HG03457 (cell line): Measurements from ENCODE around the gene CPD.
"Not testable (repeated sequence)": the region's sequence is repeated elsewhere in the genome, so short reads cannot be mapped to it uniquely, and the experiment has no call there.

Experiments
- ATAC-seq: cut with Tn5 transposase; IDR thresholded peaks from one replicate; pipeline ENCODE4 v1.9.1; 2021; ENCODE audit warnings: moderate number of reproducible peaks; ENCODE audit not compliant: unreplicated experiment

CPD gene

GRCh38 chr17:30422171-30422570 lies 43.4 kb downstream of the CPD start:
- no peak for ATAC-seq

DNA sequence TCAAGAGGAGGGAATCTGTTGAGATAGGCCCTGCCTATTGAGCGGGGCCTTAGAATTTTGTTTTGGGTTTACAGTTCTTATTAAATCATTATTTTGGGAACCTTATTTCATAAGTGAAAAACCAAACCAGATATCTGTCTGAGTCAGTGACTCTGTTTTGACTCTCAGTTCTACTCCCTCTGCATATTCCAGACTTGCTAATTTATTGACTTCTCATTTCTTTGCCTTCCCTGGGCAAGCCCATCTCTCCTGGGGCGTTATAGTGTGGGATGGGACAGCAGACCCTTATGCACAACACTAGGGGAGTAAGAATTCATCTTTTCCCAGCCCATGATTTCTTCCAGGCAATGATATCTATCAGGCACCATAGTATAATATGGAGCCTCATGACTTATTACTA lies 45.7 kb downstream of the CPD start:
- ATAC-seq, result no peak

DNA sequence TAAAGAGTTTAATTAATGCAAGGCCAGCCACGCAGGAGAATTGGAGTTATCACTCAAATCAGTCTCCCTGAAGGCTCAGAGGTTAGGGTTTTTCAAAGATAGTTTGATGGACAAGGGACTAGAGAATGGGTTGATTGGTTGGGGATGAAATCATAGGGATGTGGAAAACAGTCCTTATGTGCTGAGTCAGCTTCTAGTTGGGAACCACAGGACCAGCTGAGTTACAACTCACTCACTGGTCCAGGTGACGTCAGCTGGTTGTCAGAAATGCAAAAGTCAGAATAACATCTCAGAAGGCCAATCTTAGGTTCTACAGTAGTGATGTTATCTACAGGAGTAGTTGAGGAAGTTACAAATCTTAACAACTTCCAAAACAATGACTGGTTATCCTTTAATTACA lies 47.6 kb downstream of the CPD start:
- no peak for ATAC-seq

- ATAC-seq, result no peak
Observed at GRCh38 chr17:30427611-30428010, 48.9 kb downstream of the CPD start.

- no peak for ATAC-seq
Observed at GRCh38 chr17:30429155-30429554, 50.4 kb downstream of the CPD start.

DNA sequence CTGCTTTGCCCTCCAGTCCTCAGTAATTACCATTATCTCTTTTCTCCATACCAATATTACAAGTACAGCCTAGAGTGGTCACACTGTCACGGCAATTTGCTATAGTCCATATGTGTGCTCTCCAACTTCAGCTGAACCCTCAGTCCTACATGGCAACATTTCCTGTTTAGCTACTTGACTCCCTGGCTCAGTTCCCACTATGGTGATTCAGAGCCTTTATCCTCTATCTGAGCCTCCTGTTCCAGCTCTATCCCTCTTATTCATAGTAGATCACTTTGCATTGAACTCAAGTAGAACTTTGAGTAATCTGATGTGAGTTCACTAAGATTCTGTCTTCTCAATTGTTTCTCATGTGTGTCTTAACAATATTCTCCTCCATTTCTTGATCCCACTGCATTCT lies 54.8 kb downstream of the CPD start:
- ATAC-seq, result no peak

DNA sequence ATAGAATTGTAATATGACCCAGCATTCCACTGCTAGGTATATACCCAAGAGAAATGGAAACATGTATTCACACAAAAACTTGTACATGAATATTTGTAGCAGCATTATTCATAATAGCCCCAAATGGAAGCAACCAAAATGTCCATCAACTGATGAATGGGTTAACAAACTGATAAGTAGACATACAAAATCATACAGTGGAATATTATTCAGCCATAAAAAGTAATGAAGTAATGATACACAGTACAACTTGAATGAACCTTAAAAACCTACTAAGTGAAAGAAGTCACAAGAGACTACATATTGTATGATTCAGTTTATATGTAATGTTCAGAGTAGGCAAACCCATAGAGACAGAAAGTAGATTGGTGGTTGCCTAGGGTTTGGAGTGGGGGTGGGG lies 58.0 kb downstream of the CPD start:
- ATAC-seq, result no peak

DNA sequence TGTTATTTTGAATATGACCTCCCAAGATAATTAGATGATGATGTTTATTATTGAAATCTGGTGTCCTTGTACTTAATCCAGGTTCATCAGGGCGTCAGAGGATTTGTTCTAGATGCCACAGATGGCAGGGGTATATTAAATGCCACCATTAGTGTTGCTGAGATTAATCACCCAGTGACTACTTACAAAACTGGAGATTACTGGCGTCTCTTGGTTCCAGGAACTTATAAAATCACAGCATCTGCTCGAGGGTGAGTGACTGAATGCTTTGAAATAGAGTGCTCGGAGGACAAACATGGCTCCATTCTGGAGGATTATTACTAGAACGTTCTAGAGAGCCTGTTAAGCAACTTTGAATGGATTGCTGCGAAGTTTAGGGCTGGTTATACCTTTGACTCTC lies 65.0 kb downstream of the CPD start:
- ATAC-seq, result no peak

GRCh38 chr17:30446640-30447039 lies 67.9 kb downstream of the CPD start:
- ATAC-seq, result not testable (repeated sequence)

DNA sequence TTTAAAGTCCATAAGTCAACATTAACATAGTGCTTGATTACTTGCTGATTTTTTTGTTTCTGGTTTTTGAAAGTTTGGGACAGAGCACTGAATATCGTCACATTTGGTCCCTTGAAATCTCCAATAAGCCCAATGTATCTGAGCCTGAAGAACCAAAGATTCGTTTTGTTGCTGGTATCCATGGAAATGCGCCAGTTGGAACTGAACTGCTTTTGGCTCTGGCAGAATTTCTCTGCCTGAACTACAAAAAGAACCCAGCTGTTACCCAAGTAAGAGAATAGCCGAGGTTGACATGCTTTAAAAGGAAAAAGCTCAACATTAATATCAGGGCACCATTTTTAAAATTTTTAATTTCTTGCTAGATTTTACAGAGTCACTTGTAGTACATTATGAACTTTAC lies 70.8 kb downstream of the CPD start:
- no peak for ATAC-seq

- ATAC-seq, result no peak
Observed at GRCh38 chr17:30450125-30451027, 71.6 kb downstream of the CPD start.

- no peak for ATAC-seq
Observed at GRCh38 chr17:30454635-30455034, 75.9 kb downstream of the CPD start.

DNA sequence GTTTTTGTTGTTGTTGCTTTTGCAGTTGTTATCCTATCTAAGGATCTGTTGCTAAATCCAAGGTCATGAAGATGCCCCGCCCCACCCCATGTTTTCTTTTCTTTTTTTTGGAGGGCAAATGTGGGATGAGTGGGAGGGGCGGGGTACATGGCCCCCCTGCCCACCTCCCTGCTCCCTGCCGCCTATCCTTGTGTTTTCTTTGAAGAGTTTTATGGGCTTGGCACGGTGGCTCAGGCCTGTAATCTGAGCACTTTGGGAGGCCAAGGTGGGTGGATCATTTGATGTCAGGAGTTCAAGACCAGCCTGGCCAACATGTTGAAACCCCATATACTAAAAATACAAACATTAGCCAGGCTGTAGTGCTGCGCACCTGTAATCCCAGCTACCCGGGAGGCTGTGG lies 79.6 kb downstream of the CPD start:
- ATAC-seq, result no peak

DNA sequence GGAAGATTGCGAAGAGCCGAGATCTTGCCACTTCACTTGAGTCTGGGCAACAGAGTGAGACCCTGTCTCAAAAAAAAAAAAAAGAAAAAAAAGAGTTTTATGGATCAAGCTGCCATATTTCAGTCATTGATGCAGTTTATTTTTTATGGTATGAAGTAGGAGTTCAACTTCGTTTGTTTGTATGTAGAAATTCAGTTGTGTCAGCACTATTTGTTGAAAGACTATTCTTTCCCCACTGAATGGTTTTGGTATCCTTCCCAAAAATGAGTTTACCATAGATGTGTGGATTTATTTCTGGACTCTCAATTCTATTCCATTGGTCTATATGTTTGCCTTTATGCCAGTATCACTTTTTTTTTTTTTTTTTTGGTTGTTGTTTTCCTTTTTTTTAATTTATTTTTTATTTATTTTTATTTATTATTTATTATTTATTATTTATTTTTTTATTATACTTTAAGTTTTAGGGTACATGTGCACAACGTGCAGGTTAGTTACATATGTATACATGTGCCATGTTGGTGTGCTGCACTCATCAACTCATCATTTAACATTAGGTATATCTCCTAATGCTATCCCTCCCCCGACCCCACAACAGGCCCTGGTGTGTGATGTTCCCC lies 80.2 kb downstream of the CPD start:
- not testable (repeated sequence) for ATAC-seq

DNA sequence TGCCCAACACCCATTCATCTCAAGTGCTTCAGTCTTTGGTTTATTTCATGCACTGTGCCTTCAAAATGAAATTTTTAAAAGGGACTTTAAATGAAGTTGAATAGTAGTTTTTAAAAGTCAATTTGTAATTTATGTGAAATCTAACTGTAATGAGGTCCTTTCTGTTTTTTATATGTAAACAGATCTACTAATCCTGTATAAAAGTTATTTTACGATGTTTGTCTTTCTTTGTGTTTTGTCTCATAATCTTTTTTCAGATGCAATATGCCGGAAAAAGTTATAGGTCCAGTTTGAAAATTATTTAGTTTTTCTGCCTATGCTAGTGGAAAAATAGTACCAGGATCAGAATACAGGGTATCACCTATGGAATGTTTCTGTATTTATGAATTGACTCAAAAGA lies 89.7 kb downstream of the CPD start:
- ATAC-seq, result no peak

GRCh38 chr17:30472238-30472890 lies 93.6 kb downstream of the CPD start:
- ATAC-seq, result no peak

GRCh38 chr17:30475206-30475605 lies 96.5 kb downstream of the CPD start:
- ATAC-seq, result no peak

DNA sequence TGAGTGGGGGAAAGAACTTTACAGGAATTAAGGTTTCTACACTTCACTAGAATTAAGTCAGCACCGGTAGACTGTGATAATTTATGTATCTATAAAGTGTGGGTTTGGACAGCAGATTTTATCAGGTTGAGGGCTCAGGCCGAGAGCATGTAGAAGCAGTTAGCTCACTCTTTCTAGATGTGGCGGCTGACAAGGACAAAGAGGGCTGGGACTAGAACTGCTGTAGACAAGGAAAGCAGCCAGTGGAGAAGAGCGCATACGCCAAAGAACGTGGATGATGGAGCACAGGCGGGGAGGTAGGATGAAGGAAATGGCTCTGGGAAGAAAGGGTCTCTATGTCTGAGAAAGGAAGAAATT lies 98.0 kb downstream of the CPD start:
- ATAC-seq, result peak; percentile 8

GRCh38 chr17:30477083-30477773 lies 98.5 kb downstream of the CPD start, which contains the start of gene GOSR1:
Gene GOSR1, plus strand, starts transcription at chr17:30477408. Its CDS starts 26 bp downstream, at chr17:30477434.
- ATAC-seq, result peak; percentile 71

- peak; percentile 46 for ATAC-seq
Observed at GRCh38 chr17:30477774-30478115, 99.0 kb downstream of the CPD start.

- ATAC-seq, result no peak
Observed at GRCh38 chr17:30482555-30482954, 103.8 kb downstream of the CPD start.
